PC-3 (cell line): ENCODE data around the gene CROCC.

Experiments used
- CTCF ChIP-seq: fragments of 300-600 bp; sonication (generic); conservative IDR thresholded peaks from 2 replicates; pipeline ENCODE4 v1.5.1; 2017; ENCODE audit warnings: antibody characterized with exemption, low read depth, mild to moderate bottlenecking, low read length
- EZH2phosphoT487 ChIP-seq: fragments of 300-600 bp; sonication (generic); IDR thresholded peaks from 2 replicates; pipeline ENCODE4 v1.6.1; 2018; ENCODE audit warnings: mild to moderate bottlenecking, antibody characterized with exemption, low read length, borderline replicate concordance

GRCh38 chr1:16922885-16923431, 1.2 kb downstream of the CROCC start:
- TF ChIP-seq CTCF (no peak), EZH2phosphoT487 (no peak)
